Measurements from ENCODE around the gene TMEM126A. TPM values are rescaled to one million over a fixed set of nuclear protein-coding genes. Genes with fewer than 3 reads are reported as not detected.

The TMEM126A gene
- total and polyA plus RNA-seq, 2 of the 13 experiments (the other 11 are each of a cell fraction or from before 2014, with no cell fraction given) = 59.5 to 66.9 TPM

DNA sequence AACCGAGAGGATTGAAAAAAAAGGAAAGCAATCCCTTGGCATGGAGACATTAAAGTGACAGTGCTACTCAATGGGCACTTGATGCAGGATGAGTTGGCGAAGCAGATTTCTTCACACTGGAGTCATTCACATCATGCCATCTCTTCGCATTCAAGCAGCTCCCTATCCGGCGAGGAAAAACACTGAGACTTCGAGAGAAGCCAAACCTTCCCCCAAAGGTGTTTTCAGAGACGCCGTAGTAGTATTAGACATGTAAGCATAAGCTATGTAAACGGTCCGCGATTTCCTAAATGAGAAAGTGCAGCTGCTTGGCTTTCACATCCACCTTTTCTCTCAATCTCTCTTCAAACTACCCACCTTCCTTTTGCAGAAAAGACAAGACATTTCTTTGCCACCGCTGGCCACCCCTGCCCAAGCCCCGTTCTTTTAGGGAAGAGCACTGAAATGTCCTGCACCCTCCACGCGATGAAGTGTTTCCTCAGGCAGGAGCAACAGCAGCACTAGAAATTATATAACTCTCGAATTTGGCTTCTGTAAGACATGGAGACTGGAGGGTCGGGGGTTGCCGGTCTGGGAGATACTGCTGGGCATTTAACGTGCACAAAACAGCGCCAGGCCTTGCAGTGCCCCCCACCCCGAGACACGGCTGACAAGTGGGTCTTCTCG, 20.3 kb upstream of the TMEM126A start, which contains the start of gene DLG2 (continued):
- TF ChIP-seq ZBTB25 (CRISPR knock-in tag; IDR thresholded peaks at IDR 0.05) (0 out of 2 replicates have a peak, but pooled peaks have one; percentile 29), ZNF672 (CRISPR knock-in tag; IDR thresholded peaks at IDR 0.05) (no peak), HDAC1 (CRISPR knock-in tag; IDR thresholded peaks at IDR 0.05) (0 out of 2 replicates have a peak, but pooled peaks have one; percentile 9), ZNF782 (CRISPR knock-in tag; IDR thresholded peaks at IDR 0.05; ENCODE audit: borderline replicate concordance) (0 out of 2 replicates have a peak, but pooled peaks have one; percentile 18), NFAT5 (CRISPR knock-in tag; IDR thresholded peaks at IDR 0.05) (no peak), ZBTB3 (CRISPR knock-in tag; IDR thresholded peaks at IDR 0.05; ENCODE audit: borderline replicate concordance, low read depth) (0 out of 2 replicates have a peak, but pooled peaks have one; percentile 9), KLF16 (CRISPR knock-in tag; IDR thresholded peaks at IDR 0.05) (no peak), NFYB (CRISPR knock-in tag; IDR thresholded peaks at IDR 0.05) (no peak), ZNF639 (CRISPR knock-in tag; conservative IDR thresholded peaks at IDR 0.05) (no peak), PATZ1 (CRISPR knock-in tag; IDR thresholded peaks at IDR 0.05) (0 out of 2 replicates have a peak, but pooled peaks have one; percentile 13)
- TF ChIP-seq, protein P1, sequence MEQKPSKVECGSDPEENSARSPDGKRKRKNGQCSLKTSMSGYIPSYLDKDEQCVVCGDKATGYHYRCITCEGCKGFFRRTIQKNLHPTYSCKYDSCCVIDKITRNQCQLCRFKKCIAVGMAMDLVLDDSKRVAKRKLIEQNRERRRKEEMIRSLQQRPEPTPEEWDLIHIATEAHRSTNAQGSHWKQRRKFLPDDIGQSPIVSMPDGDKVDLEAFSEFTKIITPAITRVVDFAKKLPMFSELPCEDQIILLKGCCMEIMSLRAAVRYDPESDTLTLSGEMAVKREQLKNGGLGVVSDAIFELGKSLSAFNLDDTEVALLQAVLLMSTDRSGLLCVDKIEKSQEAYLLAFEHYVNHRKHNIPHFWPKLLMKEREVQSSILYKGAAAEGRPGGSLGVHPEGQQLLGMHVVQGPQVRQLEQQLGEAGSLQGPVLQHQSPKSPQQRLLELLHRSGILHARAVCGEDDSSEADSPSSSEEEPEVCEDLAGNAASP (CRISPR knock-in tag; IDR thresholded peaks at IDR 0.05; ENCODE audit: borderline replicate concordance) = 0 out of 2 replicates have a peak, but pooled peaks have one; percentile 9
- TF ChIP-seq, protein P2, sequence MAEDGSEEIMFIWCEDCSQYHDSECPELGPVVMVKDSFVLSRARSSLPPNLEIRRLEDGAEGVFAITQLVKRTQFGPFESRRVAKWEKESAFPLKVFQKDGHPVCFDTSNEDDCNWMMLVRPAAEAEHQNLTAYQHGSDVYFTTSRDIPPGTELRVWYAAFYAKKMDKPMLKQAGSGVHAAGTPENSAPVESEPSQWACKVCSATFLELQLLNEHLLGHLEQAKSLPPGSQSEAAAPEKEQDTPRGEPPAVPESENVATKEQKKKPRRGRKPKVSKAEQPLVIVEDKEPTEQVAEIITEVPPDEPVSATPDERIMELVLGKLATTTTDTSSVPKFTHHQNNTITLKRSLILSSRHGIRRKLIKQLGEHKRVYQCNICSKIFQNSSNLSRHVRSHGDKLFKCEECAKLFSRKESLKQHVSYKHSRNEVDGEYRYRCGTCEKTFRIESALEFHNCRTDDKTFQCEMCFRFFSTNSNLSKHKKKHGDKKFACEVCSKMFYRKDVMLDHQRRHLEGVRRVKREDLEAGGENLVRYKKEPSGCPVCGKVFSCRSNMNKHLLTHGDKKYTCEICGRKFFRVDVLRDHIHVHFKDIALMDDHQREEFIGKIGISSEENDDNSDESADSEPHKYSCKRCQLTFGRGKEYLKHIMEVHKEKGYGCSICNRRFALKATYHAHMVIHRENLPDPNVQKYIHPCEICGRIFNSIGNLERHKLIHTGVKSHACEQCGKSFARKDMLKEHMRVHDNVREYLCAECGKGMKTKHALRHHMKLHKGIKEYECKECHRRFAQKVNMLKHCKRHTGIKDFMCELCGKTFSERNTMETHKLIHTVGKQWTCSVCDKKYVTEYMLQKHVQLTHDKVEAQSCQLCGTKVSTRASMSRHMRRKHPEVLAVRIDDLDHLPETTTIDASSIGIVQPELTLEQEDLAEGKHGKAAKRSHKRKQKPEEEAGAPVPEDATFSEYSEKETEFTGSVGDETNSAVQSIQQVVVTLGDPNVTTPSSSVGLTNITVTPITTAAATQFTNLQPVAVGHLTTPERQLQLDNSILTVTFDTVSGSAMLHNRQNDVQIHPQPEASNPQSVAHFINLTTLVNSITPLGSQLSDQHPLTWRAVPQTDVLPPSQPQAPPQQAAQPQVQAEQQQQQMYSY (CRISPR knock-in tag; IDR thresholded peaks at IDR 0.05) = 0 out of 2 replicates have a peak, but pooled peaks have one; percentile 62

All from HepG2 (cell line).